Activated naive CD4-positive, alpha-beta T cell treated with anti-CD3 and anti-CD28 coated beads for 36 hours (primary cell): Measurements from ENCODE around the gene PTGS2. TPM values are rescaled to one million over a fixed set of nuclear protein-coding genes. Genes with fewer than 3 reads are reported as not detected.
A peak's percentile ranks its signal among the peaks of the same experiment; 100 is the strongest.

ENCODE experiments used
- CTCF ChIA-PET: fragments of 350-600 bp; sonication (Branson Sonifier 250); formaldehyde crosslinking; loops from one replicate; lab custom pipeline; 2021; ENCODE audit warnings: antibody characterized with exemption; lab: Charles Lee
- DNase-seq: peaks from one replicate; pipeline ENCODE4 v3.0.0-alpha.2; 2020
- H3K27ac Mint-ChIP-seq: one replicate; pipeline ENCODE4 v1.8.0; 2021; ENCODE audit warnings: mild to moderate bottlenecking, mixed read lengths
- H3K27me3 Mint-ChIP-seq: one replicate; pipeline ENCODE4 v1.8.0; 2021; ENCODE audit warnings: low read depth, mixed read lengths
- H3K36me3 Mint-ChIP-seq: one replicate; pipeline ENCODE4 v1.8.0; 2021; ENCODE audit warnings: low read depth, mixed read lengths
- H3K4me1 Mint-ChIP-seq: one replicate; pipeline ENCODE4 v1.8.0; 2021; ENCODE audit warnings: low read depth, mixed read lengths
- H3K4me3 Mint-ChIP-seq: one replicate; pipeline ENCODE4 v1.8.0; 2021; ENCODE audit warnings: mild to moderate bottlenecking, moderate library complexity, mixed read lengths
- H3K9me3 Mint-ChIP-seq: one replicate; pipeline ENCODE4 v1.8.0; 2021; ENCODE audit warnings: mixed read lengths
- intact Hi-C: fragments of 100-400 bp; cut with micrococcal nuclease; formaldehyde crosslinking; loops from one replicate; pipeline ENCODE4 v1.15.1; 2023
- total RNA-seq, 2 experiments: library from RNA; stranded (reverse); gene quantifications; one replicate each; pipeline ENCODE4 v1.2.3, GENCODE V29; 2021

PTGS2 gene
- 1 to 10 TPM; 1.8 to 2.0 TPM for total RNA-seq

DNA sequence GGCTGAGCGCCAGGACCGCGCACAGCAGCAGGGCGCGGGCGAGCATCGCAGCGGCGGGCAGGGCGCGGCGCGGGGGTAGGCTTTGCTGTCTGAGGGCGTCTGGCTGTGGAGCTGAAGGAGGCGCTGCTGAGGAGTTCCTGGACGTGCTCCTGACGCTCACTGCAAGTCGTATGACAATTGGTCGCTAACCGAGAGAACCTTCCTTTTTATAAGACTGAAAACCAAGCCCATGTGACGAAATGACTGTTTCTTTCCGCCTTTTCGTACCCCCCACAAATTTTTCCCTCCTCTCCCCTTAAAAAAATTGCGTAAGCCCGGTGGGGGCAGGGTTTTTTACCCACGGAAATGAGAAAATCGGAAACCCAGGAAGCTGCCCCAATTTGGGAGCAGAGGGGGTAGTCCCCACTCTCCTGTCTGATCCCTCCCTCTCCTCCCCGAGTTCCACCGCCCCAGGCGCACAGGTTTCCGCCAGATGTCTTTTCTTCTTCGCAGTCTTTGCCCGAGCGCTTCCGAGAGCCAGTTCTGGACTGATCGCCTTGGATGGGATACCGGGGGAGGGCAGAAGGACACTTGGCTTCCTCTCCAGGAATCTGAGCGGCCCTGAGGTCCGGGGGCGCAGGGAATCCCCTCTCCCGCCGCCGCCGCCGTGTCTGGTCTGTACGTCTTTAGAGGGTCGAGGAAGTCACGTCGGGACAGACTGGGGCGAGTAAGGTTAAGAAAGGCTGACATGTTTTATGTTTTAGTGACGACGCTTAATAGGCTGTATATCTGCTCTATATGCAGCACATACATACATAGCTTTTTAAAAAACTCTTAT, at the start of gene PTGS2:
PTGS2 (minus strand) TSS at position 179 of the 817 bp plus-strand sequence; CDS start at position 46, 133 bp downstream.
- H3K4me1 Mint-ChIP-seq = peaks cover 10% of the 10 kb centered on the region
- peak; percentile 65 for DNase-seq
- H3K27me3 Mint-ChIP-seq = peaks cover 52% of the 10 kb centered on the region
- CTCF ChIA-PET = interaction anchor here (0.7 to 2.3 kb wide), 9 partner anchors 14 to 306 kb away, joined by 3 to 7 read pairs (median 3); no protein-coding TSS in a partner anchor
- no peak within 1 kb of the TSS for H3K27ac Mint-ChIP-seq
- H3K4me3 Mint-ChIP-seq = peak within 1 kb of the TSS; percentile 78
- H3K9me3 Mint-ChIP-seq = no peaks in the 10 kb centered on the region
- peaks cover 1% of the 10 kb centered on the region for H3K36me3 Mint-ChIP-seq
- intact Hi-C loops = loop anchor here (1.0 to 2.0 kb wide), 6 partner anchors 62 to 408 kb away; partner anchors contain the start of genes ODR4 and TPR

DNA sequence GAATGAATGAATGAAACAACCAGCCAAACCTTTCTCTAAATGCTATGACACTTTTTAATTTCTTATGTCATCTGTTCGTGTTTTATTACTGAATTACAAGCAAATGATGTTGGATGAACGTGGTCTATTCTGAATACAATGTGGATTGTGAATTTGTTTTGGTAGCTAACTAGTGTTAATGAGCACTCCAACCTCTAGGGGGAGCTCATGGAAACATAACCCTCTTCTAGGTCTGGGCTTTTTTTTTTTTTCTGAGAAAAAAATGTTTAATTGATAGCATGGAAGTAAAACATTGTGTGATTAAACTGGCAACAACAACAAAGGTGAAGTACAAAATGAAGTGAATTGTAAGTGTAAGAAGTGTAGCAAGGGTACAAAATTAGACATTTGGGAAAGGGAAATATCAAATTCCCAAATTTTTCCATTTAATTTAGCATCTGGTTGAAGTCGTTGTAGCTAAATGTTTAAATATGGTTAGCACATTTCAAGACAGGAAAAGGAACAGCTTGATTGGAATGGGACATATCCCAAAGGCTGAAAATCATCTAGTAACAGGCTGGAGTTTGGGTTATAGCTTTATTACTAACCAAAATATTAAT, 42.6 kb upstream of the PTGS2 start:
- Mint-ChIP-seq H3K36me3 (no peaks in the 10 kb centered on the region), H3K27ac (no peak overlapping the region), H3K9me3 (peaks cover 2% of the 10 kb centered on the region), H3K27me3 (no peaks in the 10 kb centered on the region), H3K4me3 (no peak overlapping the region), H3K4me1 (no peaks in the 10 kb centered on the region)
- intact Hi-C loops = loop anchor here (1.0 kb wide), 2 partner anchors 241 to 263 kb away; no protein-coding TSS in a partner anchor
- CTCF ChIA-PET = interaction anchor here (0.6 to 1.2 kb wide), 8 partner anchors 16 to 183 kb away, joined by 3 to 5 read pairs (median 3); partner anchors contain the start of gene PTGS2
- DNase-seq = peak; percentile 25

DNA sequence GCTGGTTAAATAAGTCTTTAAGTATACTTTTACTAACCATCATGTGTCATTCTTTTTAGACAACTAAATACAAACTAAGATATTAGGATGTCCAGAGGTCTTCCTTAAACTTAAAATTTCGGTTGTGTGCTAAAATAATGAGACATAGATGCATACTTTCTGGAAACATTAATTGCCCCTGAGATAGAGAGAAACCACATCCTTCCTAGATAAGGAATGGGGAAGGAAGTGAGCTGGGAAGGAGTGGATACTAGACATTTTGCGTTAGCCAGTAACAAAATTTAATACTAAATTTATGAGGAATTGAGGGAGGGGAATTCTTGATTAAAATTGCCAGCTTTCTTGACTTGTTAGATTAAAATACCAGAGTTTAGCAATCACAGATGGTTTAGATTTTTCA, 37.1 kb upstream of the PTGS2 start:
- H3K4me1 Mint-ChIP-seq = no peaks in the 10 kb centered on the region
- CTCF ChIA-PET = no interaction called here
- H3K36me3 Mint-ChIP-seq = no peaks in the 10 kb centered on the region
- no peak overlapping the region for H3K4me3 Mint-ChIP-seq
- intact Hi-C loops = no loop called here
- DNase-seq = no peak
- no peaks in the 10 kb centered on the region for H3K9me3 Mint-ChIP-seq
- H3K27me3 Mint-ChIP-seq = peaks cover 5% of the 10 kb centered on the region
- H3K27ac Mint-ChIP-seq = no peak overlapping the region

DNA sequence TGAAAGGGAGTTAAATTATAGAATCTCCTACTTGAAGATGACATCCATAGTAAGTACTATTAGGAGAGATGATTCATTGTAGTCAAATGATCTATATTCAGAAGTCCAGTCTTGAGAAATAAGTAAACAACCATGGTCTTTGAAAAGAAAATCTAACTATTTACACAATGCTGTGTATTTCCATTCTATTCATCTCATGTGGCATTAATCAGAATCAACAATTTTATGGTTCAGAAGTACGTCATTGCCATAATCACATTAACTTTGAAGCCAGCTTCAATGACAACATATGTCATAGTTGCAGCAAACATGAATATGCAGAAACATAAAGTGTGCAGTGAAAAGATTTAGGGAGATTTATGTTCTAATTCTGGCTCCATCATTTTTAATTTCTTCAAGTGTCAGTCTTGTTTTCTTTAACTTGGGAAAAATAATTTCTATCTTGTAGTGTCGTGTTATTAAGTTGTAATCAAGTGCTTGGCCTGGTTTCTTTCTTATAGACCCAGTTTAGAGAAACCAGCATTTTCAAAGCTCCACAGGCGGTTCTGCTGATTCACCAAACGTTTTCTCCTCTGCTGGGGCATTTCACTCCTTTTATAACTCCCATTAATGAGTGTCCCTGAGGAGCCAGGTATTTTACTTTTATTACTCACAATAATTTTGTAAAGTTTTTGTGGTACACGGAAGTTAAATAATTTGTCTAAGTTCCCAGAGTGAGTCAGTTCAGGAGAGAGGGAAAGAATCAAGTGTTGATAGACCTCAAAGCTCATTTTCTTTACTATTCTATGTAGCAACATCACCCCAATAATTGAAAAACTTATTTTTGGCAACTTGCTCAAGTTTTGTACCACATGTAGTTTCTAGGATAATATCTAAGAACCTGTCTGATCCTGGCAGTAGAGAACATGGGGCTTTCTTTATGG, 35.9 kb upstream of the PTGS2 start:
- Mint-ChIP-seq H3K9me3 (no peaks in the 10 kb centered on the region), H3K4me3 (no peak overlapping the region), H3K27me3 (peaks cover 5% of the 10 kb centered on the region), H3K4me1 (no peaks in the 10 kb centered on the region), H3K27ac (no peak overlapping the region), H3K36me3 (no peaks in the 10 kb centered on the region)
- no peak for DNase-seq
- intact Hi-C loops = no loop called here
- CTCF ChIA-PET = no interaction called here

DNA sequence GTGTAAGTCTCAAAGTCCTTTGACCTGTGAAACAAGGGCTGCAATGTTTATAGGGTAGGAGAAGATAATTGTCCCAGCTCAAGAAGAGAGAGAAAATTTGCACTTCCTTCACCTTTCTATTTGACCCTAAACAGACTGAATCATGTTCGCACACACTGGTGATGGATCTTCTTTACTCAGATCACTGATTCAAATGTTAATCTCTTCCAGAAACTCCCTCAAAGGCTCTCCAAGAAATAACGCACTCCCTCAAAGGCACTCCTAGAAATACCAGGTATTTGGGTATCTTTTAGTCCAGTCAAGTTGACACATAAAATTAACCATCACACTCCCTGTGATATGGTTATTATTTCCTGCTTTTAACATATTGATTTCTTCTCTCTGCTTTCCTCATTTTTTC, 30.5 kb upstream of the PTGS2 start:
- intact Hi-C loops = no loop called here
- no peaks in the 10 kb centered on the region for H3K9me3 Mint-ChIP-seq

DNA sequence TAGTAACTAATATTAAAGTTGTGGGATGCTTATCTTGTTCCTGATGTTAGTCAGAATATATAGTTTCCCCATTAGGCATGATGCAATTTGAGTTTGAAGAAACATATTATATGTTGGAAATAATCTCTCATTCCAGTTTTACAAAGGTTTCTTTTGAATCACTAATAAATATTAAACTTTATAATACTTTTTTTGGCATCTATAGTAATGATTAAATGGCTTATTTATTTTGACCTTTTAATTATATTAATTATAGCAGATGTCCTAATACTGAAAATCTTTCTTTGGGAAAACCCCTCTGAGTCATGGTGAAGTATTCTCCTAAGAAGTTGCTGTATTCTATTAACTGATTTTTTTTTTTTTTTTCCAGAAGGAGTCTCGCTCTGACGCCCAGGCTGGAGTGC, 28.5 kb upstream of the PTGS2 start:
- no peak overlapping the region for H3K27ac Mint-ChIP-seq
- H3K27me3 Mint-ChIP-seq = no peaks in the 10 kb centered on the region
- H3K9me3 Mint-ChIP-seq = no peaks in the 10 kb centered on the region
- no peaks in the 10 kb centered on the region for H3K36me3 Mint-ChIP-seq
- H3K4me1 Mint-ChIP-seq = no peaks in the 10 kb centered on the region
- DNase-seq = no peak
- intact Hi-C loops = no loop called here
- H3K4me3 Mint-ChIP-seq = no peak overlapping the region
- CTCF ChIA-PET = no interaction called here

More for the DNA sequence above, 30.5 kb upstream of the PTGS2 start:
- Mint-ChIP-seq H3K36me3 (no peaks in the 10 kb centered on the region), H3K4me1 (no peaks in the 10 kb centered on the region), H3K27me3 (no peaks in the 10 kb centered on the region), H3K27ac (no peak overlapping the region), H3K4me3 (no peak overlapping the region)
- CTCF ChIA-PET = no interaction called here
- no peak for DNase-seq

DNA sequence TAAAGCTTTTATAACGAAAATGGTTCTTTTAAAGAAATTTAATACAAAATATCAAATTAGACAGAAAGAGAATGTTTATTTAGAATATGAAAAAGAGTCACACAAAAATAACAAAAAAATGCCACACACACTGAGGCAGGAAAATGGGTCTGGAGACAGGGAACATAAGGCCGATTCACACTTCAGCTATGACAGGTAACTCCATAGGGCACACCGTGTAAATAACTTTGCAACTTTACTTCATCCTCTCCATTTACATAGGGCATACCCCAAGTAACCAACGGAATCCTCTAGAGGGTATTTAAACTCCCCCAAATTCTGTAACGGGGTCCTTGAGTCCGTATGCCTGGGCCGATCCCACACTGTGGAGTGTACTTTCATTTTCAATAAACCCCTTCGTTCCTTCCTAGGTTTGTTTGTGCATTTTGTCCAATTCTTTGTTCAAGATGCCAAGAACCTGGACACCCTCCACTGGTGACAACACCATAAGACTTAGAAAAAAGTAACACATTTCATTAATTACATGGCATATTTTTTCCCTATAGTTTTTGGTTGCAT, 23.1 kb upstream of the PTGS2 start:
- no peaks in the 10 kb centered on the region for H3K36me3 Mint-ChIP-seq
- H3K27me3 Mint-ChIP-seq = no peaks in the 10 kb centered on the region
- no peak for DNase-seq
- no peaks in the 10 kb centered on the region for H3K4me1 Mint-ChIP-seq
- H3K9me3 Mint-ChIP-seq = no peaks in the 10 kb centered on the region
- CTCF ChIA-PET = interaction anchor here (0.6 to 1.1 kb wide), 2 partner anchors 20 to 40 kb away, joined by 3 read pairs; no protein-coding TSS in a partner anchor
- no peak overlapping the region for H3K27ac Mint-ChIP-seq
- H3K4me3 Mint-ChIP-seq = no peak overlapping the region
- intact Hi-C loops = no loop called here

DNA sequence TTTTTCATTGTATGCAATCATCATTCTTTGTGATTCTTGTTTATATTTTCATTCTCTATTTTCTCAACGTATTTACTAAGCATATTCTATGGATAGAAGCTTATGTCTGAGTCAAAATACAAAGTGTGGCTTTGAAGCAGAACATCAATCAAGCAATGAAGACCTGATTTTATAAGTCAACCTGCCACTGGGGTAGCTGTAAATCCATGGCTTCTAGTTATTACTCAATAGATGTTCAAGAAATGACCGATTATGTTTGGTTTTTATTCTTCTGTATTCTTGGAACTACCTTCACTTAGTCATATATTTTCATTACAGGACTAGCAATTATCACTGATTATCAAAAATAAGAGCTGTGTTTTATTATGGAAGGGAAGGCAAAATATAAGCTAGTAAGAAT, 20.5 kb upstream of the PTGS2 start:
- Mint-ChIP-seq H3K27ac (no peak overlapping the region), H3K36me3 (no peaks in the 10 kb centered on the region), H3K4me1 (no peaks in the 10 kb centered on the region), H3K27me3 (no peaks in the 10 kb centered on the region), H3K9me3 (no peaks in the 10 kb centered on the region), H3K4me3 (no peak overlapping the region)
- CTCF ChIA-PET = interaction anchor here (0.6 kb wide), 2 partner anchors 22 to 105 kb away, joined by 3 to 5 read pairs; no protein-coding TSS in a partner anchor
- intact Hi-C loops = no loop called here
- DNase-seq = no peak

DNA sequence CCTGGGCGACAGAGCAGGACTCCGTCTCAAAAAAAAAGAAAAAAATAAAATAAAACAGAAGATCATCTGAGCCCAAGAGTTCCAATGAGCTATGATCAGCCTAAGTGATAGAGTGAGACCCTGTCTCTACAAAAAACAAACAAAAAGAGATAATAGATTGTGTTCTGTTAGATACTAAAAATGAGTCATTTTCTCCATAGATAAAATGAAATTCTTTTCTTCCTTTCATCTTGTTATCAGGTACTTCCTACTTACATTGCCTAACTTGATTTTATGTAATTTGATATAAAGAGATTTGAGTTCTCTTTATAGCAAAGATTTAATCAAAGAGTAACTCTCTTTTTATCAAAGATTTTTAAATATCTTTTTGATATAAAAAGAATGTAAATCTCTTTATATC, 19.3 kb upstream of the PTGS2 start:
- Mint-ChIP-seq H3K36me3 (no peaks in the 10 kb centered on the region), H3K4me1 (no peaks in the 10 kb centered on the region), H3K27me3 (no peaks in the 10 kb centered on the region), H3K4me3 (no peak overlapping the region), H3K9me3 (no peaks in the 10 kb centered on the region), H3K27ac (no peak overlapping the region)
- CTCF ChIA-PET = no interaction called here
- DNase-seq = no peak
- intact Hi-C loops = no loop called here

DNA sequence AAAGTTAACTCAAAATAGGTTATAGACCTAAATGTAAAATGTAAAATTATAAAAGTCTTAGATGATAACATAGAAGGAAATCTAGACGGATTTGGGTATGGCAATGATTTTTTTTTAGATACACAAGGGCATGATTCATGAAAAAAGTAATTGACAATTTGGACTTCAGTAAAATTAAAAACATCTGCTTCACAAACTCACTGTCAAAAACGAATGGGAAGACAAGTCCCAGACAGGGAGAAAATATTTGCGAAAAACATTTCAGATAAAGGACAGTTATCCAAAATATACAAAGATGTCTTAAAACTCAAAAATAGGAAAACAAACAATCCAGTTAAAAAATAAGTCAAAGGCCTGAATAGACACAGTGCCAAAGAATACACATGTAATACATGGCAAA, 9.7 kb upstream of the PTGS2 start:
- Mint-ChIP-seq H3K27ac (no peak overlapping the region), H3K36me3 (no peaks in the 10 kb centered on the region), H3K4me1 (no peaks in the 10 kb centered on the region), H3K27me3 (peaks cover 3% of the 10 kb centered on the region), H3K9me3 (peaks cover 1% of the 10 kb centered on the region), H3K4me3 (no peak overlapping the region)
- intact Hi-C loops = no loop called here
- CTCF ChIA-PET = interaction anchor here (0.6 kb wide), 1 partner anchor 12 kb away, joined by 3 read pairs; no protein-coding TSS in a partner anchor
- DNase-seq = no peak

DNA sequence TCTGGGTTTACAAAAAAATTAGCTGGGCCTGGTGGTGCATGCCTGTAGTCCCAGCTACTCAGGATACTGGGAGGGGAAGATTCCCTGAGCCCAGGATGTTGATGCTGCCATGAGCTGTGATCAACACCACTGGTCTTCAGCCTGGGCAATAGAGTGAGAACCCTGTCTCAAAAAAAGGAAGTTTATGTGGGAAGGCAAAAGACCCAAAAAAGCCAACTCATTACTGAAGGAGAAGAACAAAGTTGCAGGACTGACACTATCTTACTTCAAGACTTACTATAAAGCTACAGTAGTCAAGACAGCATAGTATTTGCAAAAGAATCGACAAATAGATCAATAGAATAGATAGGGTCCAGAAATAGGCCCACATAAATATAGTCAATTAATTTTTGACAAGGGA, 9.2 kb upstream of the PTGS2 start:
- peaks cover 1% of the 10 kb centered on the region for H3K9me3 Mint-ChIP-seq
- intact Hi-C loops = no loop called here
- no peaks in the 10 kb centered on the region for H3K4me1 Mint-ChIP-seq
- CTCF ChIA-PET = interaction anchor here (0.6 kb wide), 1 partner anchor 12 kb away, joined by 3 read pairs; no protein-coding TSS in a partner anchor
- DNase-seq = no peak
- H3K4me3 Mint-ChIP-seq = no peak overlapping the region
- H3K27ac Mint-ChIP-seq = no peak overlapping the region
- H3K36me3 Mint-ChIP-seq = no peaks in the 10 kb centered on the region
- H3K27me3 Mint-ChIP-seq = peaks cover 8% of the 10 kb centered on the region
